Measurements from ENCODE around the gene OR4B1. TPM values are rescaled to one million over a fixed set of nuclear protein-coding genes. Genes with fewer than 3 reads are reported as not detected.
A peak's percentile ranks its signal among the peaks of the same experiment; 100 is the strongest.

OR4B1 gene
- total and polyA plus RNA-seq, 12 donors, result not detected

- H3K4me1 ChIP-seq, result peaks cover 6 to 57% (median 38%) of the 10 kb centered on the region in 9 donors
- no peaks in the 10 kb centered on the region for H3K27me3 ChIP-seq
- peak overlapping the region; percentile 23 to 90 (median 85) for H3K27ac ChIP-seq
- intact Hi-C loops (cut with DNase I), result loop anchor here in 4 of 10 donors (5.0 to 10.0 kb wide), 3 partner anchors 135 to 995 kb away; partner anchors contain the start of gene OR4S1 (in 3 of the 4)
- no peak for TF ChIP-seq CTCF (IDR thresholded peaks at IDR 0.05)
- 14 to 19% methylated on average over 7 of the region's 7 CpGs for WGBS, 2 donors
- no peaks in the 10 kb centered on the region for H3K9me3 ChIP-seq
- peak; percentile 78 to 92 (median 86) for ATAC-seq
- DNase-seq, result peak; percentile 60 to 83
- peak overlapping the region in 1 of 10 donors; percentile 9 for H3K4me3 ChIP-seq
- H3K36me3 ChIP-seq, result peaks cover 0 to 44% (median 0%) of the 10 kb centered on the region in 9 donors
Observed at GRCh38 chr11:48169717-48170116, 46.9 kb upstream of the OR4B1 start.

GRCh38 chr11:48170241-48171233 is 46.1 kb upstream of the OR4B1 start:
- H3K4me1 ChIP-seq, result peaks cover 6 to 57% (median 38%) of the 10 kb centered on the region in 9 donors
- DNase-seq (peak in 1 of 2 donors; percentile 41), ATAC-seq (peak; percentile 44 to 65 (median 60))
- peaks cover 0 to 35% (median 0%) of the 10 kb centered on the region in 9 donors for H3K36me3 ChIP-seq
- no peak for TF ChIP-seq CTCF (IDR thresholded peaks at IDR 0.05)
- WGBS, 2 donors, result 39 to 43% methylated on average over 10 of the region's 10 CpGs
- peak overlapping the region; percentile 23 to 90 (median 85) for H3K27ac ChIP-seq
- peak overlapping the region in 3 of 10 donors; percentile 9 to 14 (median 11) for H3K4me3 ChIP-seq
- no peaks in the 10 kb centered on the region for H3K9me3 ChIP-seq
- H3K27me3 ChIP-seq, result no peaks in the 10 kb centered on the region
- intact Hi-C loops (cut with DNase I), result loop anchor here in 4 of 10 donors (5.0 to 10.0 kb wide), 3 partner anchors 134 to 994 kb away; partner anchors contain the start of gene OR4S1 (in 3 of the 4)

- H3K27me3 ChIP-seq, result no peaks in the 10 kb centered on the region
- H3K27ac ChIP-seq, result peak overlapping the region in 8 of 10 donors; percentile 26 to 90 (median 66)
- peaks cover 0 to 8% (median 0%) of the 10 kb centered on the region in 11 donors for H3K9me3 ChIP-seq
- peaks cover 6 to 53% (median 36%) of the 10 kb centered on the region in 9 donors for H3K4me1 ChIP-seq
- ATAC-seq (peak; percentile 46 to 77 (median 69)), DNase-seq (peak; percentile 60 to 67)
- peaks cover 0 to 14% (median 0%) of the 10 kb centered on the region in 9 donors for H3K36me3 ChIP-seq
- TF ChIP-seq CTCF (IDR thresholded peaks at IDR 0.05), result peak; percentile 76 to 92 (median 87)
- intact Hi-C loops (cut with DNase I), result loop anchor here in 4 of 10 donors (5.0 to 10.0 kb wide), 3 partner anchors 132 to 992 kb away; partner anchors contain the start of gene OR4S1 (in 3 of the 4)
- H3K4me3 ChIP-seq, result peak overlapping the region in 1 of 10 donors; percentile 16
- 31 to 32% methylated on average over 14 of the region's 14 CpGs for WGBS, 2 donors
Observed at GRCh38 chr11:48172818-48173609, 43.6 kb upstream of the OR4B1 start.
